ENCODE measurements around the gene PPDPF. TPM values are rescaled to one million over a fixed set of nuclear protein-coding genes. Genes with fewer than 3 reads are reported as not detected.

The PPDPF gene, protein sequence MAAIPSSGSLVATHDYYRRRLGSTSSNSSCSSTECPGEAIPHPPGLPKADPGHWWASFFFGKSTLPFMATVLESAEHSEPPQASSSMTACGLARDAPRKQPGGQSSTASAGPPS
- total RNA-seq (2022; extraction: Qiagen RNA extraction) = 273 to 372 TPM (median 330 TPM) in 5 replicates

DNA sequence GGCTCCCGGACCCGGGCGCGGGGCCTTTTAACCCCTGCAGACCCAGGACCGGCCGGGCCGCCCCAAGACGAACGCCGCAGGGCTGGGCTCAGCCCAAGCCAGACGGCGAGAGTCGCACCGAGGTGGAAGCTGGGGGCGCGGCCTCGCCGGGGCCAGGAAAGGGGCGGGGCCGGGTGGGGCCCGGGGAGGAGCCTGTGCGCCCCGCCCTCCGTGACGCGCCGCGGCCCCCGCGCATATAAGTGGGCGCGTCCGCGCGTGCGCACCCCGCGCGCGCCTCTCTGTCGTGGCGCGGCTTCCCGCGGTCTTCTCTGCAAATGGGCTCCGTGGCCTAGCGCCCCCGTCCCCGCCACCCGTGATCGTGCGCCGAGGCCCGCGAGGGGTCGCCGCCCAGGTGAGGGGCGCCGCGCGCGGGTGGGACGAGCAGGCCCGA, at the start of gene PPDPF:
Gene PPDPF (plus strand): TSS at position 262 of the 430 bp plus-strand sequence. CDS start 544 bp downstream, outside the sequence.

DNA sequence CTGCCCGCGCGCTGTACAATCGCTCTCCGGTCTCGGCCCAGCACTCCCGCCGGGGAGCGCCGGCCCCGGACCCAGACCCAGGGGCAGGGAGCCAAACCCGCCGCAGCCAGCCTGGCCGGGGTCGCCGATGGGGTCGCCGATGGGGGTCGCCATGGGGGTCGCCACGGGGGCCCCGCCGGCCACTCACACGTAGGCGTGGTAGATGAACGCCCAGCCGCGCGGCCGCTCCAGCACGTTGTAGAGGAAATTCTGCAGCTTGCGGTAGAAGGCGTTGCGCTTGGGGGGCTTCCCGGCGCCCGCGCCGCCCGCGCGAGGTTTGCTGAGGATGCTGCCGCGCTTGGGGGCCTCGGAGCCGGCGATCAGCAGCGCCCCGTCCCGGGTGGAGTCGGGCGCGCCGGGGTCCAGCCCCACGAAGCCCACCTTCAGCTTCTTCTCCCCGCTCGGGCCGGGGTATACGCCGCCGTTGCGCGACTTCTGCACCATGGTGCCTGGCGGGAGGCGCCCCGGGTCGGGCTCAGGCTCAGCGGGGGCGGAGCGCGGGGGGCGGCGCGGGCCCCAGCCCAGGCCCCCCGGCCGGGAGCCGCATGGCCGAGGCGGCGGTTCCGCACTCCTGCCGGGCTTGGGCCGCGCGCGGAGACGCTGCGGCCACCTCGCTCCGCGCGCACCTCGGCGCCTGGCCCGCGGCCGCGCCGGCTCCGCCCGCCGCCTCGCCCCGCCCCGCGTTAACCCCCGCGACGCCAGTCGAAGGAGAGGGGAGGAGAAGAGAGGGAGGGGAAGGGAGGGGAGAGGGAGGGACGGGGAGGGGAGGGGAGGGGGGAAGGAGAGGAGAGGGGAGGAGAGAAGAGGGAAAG, 48.4 kb upstream of the PPDPF start, which contains the start of gene KCNQ2:
Gene KCNQ2 (minus strand): TSS at position 675 of the 851 bp plus-strand sequence. CDS start 192 bp downstream, at position 483.

DNA sequence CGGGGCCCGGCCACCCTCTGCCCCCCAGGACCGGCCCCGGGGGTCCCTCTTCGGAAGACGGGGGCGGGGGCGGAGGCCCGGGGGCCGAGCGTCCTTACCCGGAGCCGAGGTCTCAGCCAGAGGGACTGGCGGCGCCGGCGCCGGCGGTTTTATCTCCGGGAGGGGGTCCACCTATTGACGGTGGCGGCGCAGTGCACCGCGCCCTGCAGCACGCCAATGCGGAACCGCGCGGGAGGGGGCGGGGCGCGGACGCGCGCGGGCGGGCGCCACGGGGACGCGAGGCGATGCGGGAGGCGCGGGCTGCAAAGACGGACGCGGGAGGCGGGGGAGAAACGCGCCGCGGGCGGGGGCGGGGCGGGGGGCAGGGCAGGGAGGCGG, 21.6 kb upstream of the PPDPF start, which contains the start of gene EEF1A2:
Gene EEF1A2 (minus strand): TSS at position 124 of the 378 bp plus-strand sequence. CDS start 1,320 bp downstream, outside the sequence.

DNA sequence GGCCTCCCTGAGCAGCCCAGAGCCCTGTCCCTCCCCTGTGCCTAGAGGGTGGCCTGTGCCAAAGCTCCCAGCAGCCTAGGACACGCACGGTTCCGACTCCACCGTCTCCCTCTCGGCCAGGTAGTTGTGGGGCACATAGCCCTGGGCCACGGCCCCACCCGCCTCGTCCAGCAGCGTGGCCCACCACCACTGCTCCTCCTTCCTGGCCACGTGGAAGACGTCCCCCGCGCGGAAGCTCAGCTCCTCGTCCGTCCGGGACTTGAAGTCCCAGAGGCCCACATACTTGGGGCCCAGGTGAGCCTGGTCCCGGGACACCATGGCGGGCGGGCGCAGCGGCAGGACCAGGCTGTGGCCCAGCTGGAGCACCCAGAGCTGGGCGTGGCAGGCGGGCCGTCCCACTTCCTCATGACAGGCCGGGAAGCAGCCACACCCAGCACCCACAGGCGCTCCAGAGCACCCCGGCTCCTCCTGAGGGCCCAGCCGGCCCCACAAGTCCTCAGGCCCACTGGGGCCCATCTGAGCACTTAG, 16.5 kb downstream of the PPDPF start, which contains the start of gene PTK6:
Gene PTK6 (minus strand): TSS at position 380 of the 528 bp plus-strand sequence. CDS start 62 bp downstream, at position 318.

DNA sequence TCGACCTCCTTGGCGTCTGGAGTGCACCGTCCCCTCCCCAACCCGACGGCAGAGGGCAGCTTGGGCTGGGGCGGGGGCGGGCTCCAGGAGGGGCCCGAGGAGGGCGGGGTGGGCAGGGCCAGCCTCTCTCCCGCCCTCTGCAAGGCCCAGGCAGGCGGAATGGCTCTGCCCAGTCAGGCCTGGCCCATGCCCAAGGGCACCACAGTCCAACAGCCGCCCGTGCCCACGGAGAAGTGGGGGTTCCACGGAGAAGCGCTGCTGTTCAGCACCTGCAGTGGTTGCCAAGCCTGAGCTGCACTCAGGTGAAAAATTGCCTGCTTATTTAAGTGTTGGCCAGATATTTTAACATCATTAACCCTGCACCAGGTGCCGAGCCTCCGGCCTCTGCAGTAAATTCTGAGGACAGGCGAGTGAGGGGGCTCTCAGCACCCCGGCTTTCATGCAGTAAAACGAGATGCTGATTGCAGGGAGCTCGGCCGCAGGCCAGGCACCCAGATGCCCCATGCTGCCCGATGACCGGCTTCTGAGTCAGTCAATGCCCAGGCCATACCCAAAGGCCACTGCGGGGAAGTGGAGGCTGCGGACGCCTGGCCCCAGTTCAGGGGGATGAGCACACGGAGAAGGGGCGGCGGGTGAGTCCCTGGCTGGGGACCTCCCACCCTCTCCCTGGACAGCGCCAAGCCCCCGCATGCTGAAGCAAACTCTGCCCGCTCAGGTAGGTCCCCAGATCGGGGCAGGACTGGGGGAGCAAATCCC, 27.3 kb downstream of the PPDPF start, which contains the start of gene SRMS:
Gene SRMS (minus strand): TSS at position 25 of the 756 bp plus-strand sequence. CDS start 286 bp downstream, outside the sequence.

DNA sequence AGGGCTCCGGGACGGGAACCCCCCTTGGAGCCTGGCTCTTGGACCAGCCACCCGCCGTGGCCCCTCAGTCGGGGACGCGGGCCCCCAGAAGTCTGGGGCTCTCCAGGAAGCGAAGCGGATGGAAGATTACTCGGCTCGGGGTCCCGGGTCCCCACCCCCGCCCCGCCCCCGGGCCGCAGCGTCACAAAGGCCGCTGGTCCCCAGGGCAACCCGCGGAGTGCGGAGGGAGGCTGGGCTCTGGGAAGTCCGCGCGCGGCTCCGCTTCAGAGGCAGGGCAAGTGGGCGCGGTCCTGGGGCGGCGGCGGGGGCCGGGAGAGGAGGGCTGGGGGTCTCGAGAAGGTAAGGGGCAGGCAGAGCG, 33.3 kb downstream of the PPDPF start, which contains the start of gene FNDC11:
Gene FNDC11 (plus strand): TSS at position 227 of the 358 bp plus-strand sequence. CDS start 1,505 bp downstream, outside the sequence.

Other genes with a start within 250 kb of the PPDPF start
- gene ARFGAP1, start 248.0 kb upstream of the PPDPF start, total RNA-seq (2022; extraction: Qiagen RNA extraction) = 55.7 to 101 TPM (median 92.1 TPM) in 5 replicates
- gene COL20A1, start 227.6 kb upstream of the PPDPF start, total RNA-seq (2022; extraction: Qiagen RNA extraction) = 0.57 to 1.6 TPM (median 1.1 TPM) in 5 replicates
- 0.09 to 0.84 TPM (median 0.33 TPM) in 5 replicates for gene CHRNA4, start 159.4 kb upstream of the PPDPF start, total RNA-seq (2022; extraction: Qiagen RNA extraction)
- gene KCNQ2, start 48.1 kb upstream of the PPDPF start, total RNA-seq (2022; extraction: Qiagen RNA extraction) = 0.40 to 0.89 TPM (median 0.81 TPM) in 5 replicates
- 141 to 180 TPM (median 158 TPM) in 5 replicates for gene EEF1A2, start 21.7 kb upstream of the PPDPF start, total RNA-seq (2022; extraction: Qiagen RNA extraction)
- 2.2 to 3.5 TPM (median 3.2 TPM) in 5 replicates for gene PTK6, start 16.6 kb downstream of the PPDPF start, total RNA-seq (2022; extraction: Qiagen RNA extraction)
- gene SRMS, start 27.0 kb downstream of the PPDPF start, total RNA-seq (2022; extraction: Qiagen RNA extraction) = not detected in 5 replicates
- gene FNDC11, start 33.4 kb downstream of the PPDPF start, total RNA-seq (2022; extraction: Qiagen RNA extraction) = 0.13 to 0.38 TPM (median 0.17 TPM) in 5 replicates
- gene HELZ2, start 53.5 kb downstream of the PPDPF start, total RNA-seq (2022; extraction: Qiagen RNA extraction) = 7.3 to 13.1 TPM (median 9.4 TPM) in 5 replicates
- 8.5 to 11.7 TPM (median 10.5 TPM) in 5 replicates for gene GMEB2, start 106.3 kb downstream of the PPDPF start, total RNA-seq (2022; extraction: Qiagen RNA extraction)
- 6.6 to 12.3 TPM (median 10.5 TPM) in 5 replicates for gene STMN3, start 132.7 kb downstream of the PPDPF start, total RNA-seq (2022; extraction: Qiagen RNA extraction)
- gene RTEL1, start 137.5 kb downstream of the PPDPF start, total RNA-seq (2022; extraction: Qiagen RNA extraction) = 4.8 to 8.3 TPM (median 7.7 TPM) in 5 replicates
- 0.47 to 1.4 TPM (median 0.76 TPM) in 5 replicates for gene TNFRSF6B, start 175.9 kb downstream of the PPDPF start, total RNA-seq (2022; extraction: Qiagen RNA extraction)
- gene ARFRP1, start 187.2 kb downstream of the PPDPF start, total RNA-seq (2022; extraction: Qiagen RNA extraction) = 29.1 to 43.6 TPM (median 39.1 TPM) in 5 replicates
- gene ZGPAT, start 187.3 kb downstream of the PPDPF start, total RNA-seq (2022; extraction: Qiagen RNA extraction) = 22.2 to 32.0 TPM (median 28.6 TPM) in 5 replicates
- gene LIME1, start 215.9 kb downstream of the PPDPF start, total RNA-seq (2022; extraction: Qiagen RNA extraction) = 4.0 to 12.2 TPM (median 10.7 TPM) in 5 replicates
- gene SLC2A4RG, start 219.0 kb downstream of the PPDPF start, total RNA-seq (2022; extraction: Qiagen RNA extraction) = 57.2 to 111 TPM (median 97.3 TPM) in 5 replicates